ENCODE measurements around the gene ANO4. TPM values are rescaled to one million over a fixed set of nuclear protein-coding genes. Genes with fewer than 3 reads are reported as not detected.

The ANO4 gene
- total RNA-seq, 4 donors from 2014 or later: 0.27 to 0.78 (median 0.48) TPM

DNA sequence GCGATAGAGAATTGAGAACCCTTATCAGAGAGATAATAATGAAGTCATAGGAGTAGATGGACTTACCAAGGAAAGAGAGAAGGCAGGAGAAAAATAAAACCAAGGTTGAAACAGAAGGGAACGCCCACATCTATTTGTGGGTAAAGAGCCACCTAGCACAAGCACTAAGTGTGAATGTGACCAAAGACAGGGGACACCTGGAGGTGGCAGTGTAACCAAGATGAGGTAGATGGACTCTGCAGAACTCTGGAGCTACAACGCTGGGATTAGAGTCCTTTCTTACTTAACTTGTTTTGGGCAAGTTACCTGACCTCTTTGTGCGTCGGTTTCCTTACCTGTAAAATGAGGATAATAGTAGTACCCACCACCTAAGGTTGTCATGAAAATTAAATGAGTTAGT, 313.6 kb downstream of the ANO4 start:
- H3K27ac ChIP-seq: no peak overlapping the region
- no peaks in the 10 kb centered on the region for H3K36me3 ChIP-seq
- H3K4me3 ChIP-seq (replicated peaks in 1 of 3): no peak overlapping the region
- intact Hi-C loops (cut with DNase I): no loop called here
- DNase-seq: no peak
- no peaks in the 10 kb centered on the region for H3K9me3 ChIP-seq
- H3K4me1 ChIP-seq: no peaks in the 10 kb centered on the region
- no peaks in the 10 kb centered on the region for H3K27me3 ChIP-seq
- 88 to 89% methylated on average over 5 of the region's 5 CpGs for WGBS, 2 donors
- TF ChIP-seq POLR2A (IDR thresholded peaks at IDR 0.05): no peak
- TF ChIP-seq, protein P1, sequence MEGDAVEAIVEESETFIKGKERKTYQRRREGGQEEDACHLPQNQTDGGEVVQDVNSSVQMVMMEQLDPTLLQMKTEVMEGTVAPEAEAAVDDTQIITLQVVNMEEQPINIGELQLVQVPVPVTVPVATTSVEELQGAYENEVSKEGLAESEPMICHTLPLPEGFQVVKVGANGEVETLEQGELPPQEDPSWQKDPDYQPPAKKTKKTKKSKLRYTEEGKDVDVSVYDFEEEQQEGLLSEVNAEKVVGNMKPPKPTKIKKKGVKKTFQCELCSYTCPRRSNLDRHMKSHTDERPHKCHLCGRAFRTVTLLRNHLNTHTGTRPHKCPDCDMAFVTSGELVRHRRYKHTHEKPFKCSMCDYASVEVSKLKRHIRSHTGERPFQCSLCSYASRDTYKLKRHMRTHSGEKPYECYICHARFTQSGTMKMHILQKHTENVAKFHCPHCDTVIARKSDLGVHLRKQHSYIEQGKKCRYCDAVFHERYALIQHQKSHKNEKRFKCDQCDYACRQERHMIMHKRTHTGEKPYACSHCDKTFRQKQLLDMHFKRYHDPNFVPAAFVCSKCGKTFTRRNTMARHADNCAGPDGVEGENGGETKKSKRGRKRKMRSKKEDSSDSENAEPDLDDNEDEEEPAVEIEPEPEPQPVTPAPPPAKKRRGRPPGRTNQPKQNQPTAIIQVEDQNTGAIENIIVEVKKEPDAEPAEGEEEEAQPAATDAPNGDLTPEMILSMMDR (IDR thresholded peaks at IDR 0.05): no peak

DNA sequence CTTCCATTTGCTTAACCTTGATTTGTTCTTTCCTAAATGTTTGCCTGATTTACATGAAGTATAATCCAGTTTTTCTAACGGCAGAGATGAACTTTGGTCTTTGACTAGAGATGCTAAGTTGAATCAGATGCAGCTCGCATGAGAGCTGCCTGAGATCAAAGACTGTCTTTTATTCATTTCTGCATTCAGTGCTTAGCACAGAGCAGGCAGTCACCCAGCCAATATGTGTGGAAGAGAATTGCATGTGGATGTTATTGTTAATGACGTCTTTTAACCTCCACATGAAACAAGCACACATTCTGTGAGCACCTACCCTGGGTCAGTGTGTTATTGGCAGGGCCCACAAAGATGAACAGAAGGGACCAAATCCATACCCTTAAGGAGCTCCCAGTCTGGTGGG, 316.3 kb downstream of the ANO4 start:
- H3K36me3 ChIP-seq: no peaks in the 10 kb centered on the region
- no peak overlapping the region for H3K4me3 ChIP-seq (replicated peaks in 1 of 3)
- WGBS, 2 donors: 73 to 79% methylated on average over 3 of the region's 3 CpGs
- H3K27ac ChIP-seq: no peak overlapping the region
- TF ChIP-seq POLR2A (IDR thresholded peaks at IDR 0.05): no peak
- TF ChIP-seq, protein P1 (IDR thresholded peaks at IDR 0.05): no peak
- H3K4me1 ChIP-seq: no peaks in the 10 kb centered on the region
- H3K27me3 ChIP-seq: no peaks in the 10 kb centered on the region
- no peak for DNase-seq
- intact Hi-C loops (cut with DNase I): no loop called here
- H3K9me3 ChIP-seq: no peaks in the 10 kb centered on the region

DNA sequence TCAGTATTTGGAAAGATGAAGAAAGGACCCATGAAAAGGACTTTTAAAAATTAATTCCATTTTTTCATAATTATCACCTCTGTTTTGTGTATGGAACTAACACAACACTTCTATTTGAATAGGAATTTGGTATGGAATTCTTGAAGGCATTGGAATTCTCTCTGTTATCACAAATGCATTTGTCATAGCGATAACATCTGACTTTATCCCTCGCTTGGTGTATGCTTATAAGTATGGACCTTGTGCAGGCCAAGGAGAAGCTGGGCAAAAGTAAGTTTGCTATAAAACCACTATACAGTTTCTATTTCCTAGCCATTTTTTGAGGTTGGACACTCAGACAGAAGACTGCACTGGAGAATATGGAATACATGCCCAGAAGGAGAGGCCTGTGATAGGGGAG, 316.9 kb downstream of the ANO4 start:
- no peak for DNase-seq
- no peaks in the 10 kb centered on the region for H3K4me1 ChIP-seq
- WGBS, 2 donors: 84 to 88% methylated on average over 2 of the region's 2 CpGs
- no peaks in the 10 kb centered on the region for H3K27me3 ChIP-seq
- H3K27ac ChIP-seq: no peak overlapping the region
- no peaks in the 10 kb centered on the region for H3K36me3 ChIP-seq
- H3K9me3 ChIP-seq: no peaks in the 10 kb centered on the region
- H3K4me3 ChIP-seq (replicated peaks in 1 of 3): no peak overlapping the region
- no peak for TF ChIP-seq POLR2A (IDR thresholded peaks at IDR 0.05)
- TF ChIP-seq, protein P1 (IDR thresholded peaks at IDR 0.05): no peak
- intact Hi-C loops (cut with DNase I): no loop called here

DNA sequence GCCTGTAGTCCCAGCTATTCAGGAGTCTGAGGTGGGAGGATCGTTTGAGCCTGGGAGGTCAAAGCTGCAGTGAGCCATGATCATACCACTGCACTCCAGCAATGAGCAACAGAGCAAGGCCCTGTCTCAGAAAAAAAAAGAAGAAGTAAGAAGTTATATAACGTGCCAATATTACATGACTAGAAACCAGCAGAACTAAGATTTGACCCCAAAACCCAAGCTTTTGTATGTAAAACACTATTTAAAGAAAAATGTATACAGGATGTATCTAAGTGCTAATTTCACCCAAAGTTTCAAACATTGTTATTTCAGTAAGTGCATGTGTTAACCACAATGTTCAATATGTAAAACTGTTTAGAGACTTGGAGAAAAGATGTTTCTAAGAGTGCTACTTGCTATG, 320.8 kb downstream of the ANO4 start:
- no peaks in the 10 kb centered on the region for H3K36me3 ChIP-seq
- H3K4me3 ChIP-seq (replicated peaks in 1 of 3): no peak overlapping the region
- intact Hi-C loops (cut with DNase I): no loop called here
- WGBS, 2 donors: 74 to 76% methylated on average over 2 of the region's 2 CpGs
- no peak for TF ChIP-seq POLR2A (IDR thresholded peaks at IDR 0.05)
- TF ChIP-seq, protein P1 (IDR thresholded peaks at IDR 0.05): no peak
- H3K27me3 ChIP-seq: no peaks in the 10 kb centered on the region
- H3K27ac ChIP-seq: no peak overlapping the region
- DNase-seq: no peak
- H3K4me1 ChIP-seq: no peaks in the 10 kb centered on the region
- no peaks in the 10 kb centered on the region for H3K9me3 ChIP-seq

DNA sequence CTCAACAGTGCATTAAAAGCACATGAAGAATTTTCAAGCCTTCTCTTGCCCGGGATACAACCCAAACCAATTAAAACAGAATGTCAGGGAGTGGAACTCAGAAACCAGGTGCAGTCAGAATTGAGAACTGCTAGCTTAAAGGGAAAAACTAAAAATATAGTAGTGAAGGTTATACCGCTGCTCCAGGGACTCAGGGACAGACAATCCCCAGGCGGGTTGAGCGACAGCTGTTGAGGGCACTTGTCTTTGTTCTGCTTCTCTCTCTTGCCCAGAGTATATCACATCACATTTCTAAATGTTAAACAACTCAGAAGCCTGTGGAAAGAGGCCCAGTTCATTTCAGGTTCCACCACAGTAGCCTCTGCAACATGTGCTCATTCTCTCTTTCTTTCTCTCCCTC, 322.3 kb downstream of the ANO4 start:
- H3K27ac ChIP-seq: no peak overlapping the region
- H3K36me3 ChIP-seq: no peaks in the 10 kb centered on the region

More for the DNA sequence above, 322.3 kb downstream of the ANO4 start:
- Histone ChIP-seq H3K9me3 (no peaks in the 10 kb centered on the region), H3K4me1 (no peaks in the 10 kb centered on the region), H3K27me3 (no peaks in the 10 kb centered on the region), H3K4me3 (replicated peaks in 1 of 3) (no peak overlapping the region)
- TF ChIP-seq, protein P1 (IDR thresholded peaks at IDR 0.05): no peak
- TF ChIP-seq POLR2A (IDR thresholded peaks at IDR 0.05): no peak
- 35 to 45% methylated on average over 4 of the region's 4 CpGs for WGBS, 2 donors
- peak in 1 of 2 donors; percentile 1 for DNase-seq
- intact Hi-C loops (cut with DNase I): no loop called here
